Glomerular visceral epithelial cell (primary cell): ENCODE data around the gene AKAP12.

Source experiments
- DNase-seq: peaks from one replicate; pipeline ENCODE4 v3.0.0-alpha.2; 2016; ENCODE audit errors: extremely low spot score

Gene AKAP12, protein sequence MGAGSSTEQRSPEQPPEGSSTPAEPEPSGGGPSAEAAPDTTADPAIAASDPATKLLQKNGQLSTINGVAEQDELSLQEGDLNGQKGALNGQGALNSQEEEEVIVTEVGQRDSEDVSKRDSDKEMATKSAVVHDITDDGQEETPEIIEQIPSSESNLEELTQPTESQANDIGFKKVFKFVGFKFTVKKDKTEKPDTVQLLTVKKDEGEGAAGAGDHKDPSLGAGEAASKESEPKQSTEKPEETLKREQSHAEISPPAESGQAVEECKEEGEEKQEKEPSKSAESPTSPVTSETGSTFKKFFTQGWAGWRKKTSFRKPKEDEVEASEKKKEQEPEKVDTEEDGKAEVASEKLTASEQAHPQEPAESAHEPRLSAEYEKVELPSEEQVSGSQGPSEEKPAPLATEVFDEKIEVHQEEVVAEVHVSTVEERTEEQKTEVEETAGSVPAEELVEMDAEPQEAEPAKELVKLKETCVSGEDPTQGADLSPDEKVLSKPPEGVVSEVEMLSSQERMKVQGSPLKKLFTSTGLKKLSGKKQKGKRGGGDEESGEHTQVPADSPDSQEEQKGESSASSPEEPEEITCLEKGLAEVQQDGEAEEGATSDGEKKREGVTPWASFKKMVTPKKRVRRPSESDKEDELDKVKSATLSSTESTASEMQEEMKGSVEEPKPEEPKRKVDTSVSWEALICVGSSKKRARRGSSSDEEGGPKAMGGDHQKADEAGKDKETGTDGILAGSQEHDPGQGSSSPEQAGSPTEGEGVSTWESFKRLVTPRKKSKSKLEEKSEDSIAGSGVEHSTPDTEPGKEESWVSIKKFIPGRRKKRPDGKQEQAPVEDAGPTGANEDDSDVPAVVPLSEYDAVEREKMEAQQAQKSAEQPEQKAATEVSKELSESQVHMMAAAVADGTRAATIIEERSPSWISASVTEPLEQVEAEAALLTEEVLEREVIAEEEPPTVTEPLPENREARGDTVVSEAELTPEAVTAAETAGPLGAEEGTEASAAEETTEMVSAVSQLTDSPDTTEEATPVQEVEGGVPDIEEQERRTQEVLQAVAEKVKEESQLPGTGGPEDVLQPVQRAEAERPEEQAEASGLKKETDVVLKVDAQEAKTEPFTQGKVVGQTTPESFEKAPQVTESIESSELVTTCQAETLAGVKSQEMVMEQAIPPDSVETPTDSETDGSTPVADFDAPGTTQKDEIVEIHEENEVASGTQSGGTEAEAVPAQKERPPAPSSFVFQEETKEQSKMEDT (N-terminal part only)

DNA sequence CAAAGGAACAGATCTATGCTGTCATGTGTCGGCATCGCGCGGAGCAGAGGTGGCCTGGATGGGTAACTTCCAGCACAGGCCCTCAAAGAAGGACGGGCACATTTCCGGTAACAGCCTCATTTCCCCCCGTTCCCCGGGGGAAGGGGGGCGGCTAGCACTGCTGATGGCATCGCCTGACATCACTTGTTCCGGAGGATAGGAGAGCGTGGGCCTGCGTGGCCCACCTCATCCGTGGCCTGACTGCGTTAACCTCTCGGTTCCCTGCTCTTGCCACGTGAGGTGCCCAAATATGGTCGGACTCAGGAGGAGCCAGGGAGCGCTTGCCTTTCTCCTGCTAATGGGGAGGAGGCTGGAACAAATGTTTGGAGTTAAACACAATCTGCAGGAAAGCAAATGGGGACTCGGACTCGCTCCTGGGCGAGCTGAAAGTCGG, at the start of gene AKAP12:
AKAP12 (plus strand) TSS at position 365 of the 433 bp plus-strand sequence. CDS start 596 bp downstream, outside the sequence.
- no peak for DNase-seq

DNA sequence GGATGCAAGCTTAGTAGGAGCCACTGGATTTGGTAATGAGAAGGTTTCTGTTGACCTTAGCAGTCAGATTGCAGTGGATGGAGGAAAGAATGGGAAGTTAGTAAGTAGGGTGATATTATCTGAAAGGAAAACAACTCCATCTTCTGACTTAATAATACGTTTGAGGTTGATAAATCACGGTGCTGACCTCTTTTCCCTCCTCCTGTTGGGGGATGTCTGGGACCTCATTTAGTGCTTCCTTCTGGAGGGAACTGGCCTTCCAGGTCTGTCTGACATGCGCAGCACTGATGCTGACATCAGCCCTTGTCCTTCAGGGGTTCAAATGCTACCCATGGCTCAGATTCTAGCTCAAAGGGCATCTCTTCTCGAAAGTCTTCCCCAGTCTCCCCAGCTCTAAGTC, 48.2 kb upstream of the AKAP12 start:
- DNase-seq, result no peak

DNA sequence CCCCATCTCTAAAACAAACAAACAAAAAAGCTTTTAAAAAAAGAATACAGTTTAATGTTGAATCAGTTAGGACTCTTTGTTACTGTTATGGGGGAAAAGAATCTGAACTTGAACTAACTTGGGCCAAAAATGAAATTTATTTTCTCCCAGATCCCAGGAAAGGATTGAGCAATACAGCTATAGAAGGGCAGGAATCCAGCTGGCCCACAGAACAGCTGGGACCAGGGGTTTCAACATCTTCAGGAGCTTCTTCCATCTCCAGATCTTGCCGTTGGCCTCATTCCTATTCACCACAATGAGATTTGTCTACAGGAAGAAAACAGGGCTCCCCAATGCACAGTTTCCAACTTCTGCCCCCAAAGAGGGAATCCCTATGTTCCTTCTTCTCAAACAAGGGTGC, 43.2 kb upstream of the AKAP12 start:
- no peak for DNase-seq

GRCh38 chr6:151197556-151197955, 42.2 kb upstream of the AKAP12 start:
- DNase-seq, result no peak

- DNase-seq, result no peak
These were observed 39.8 kb upstream of the AKAP12 start for GRCh38 chr6:151199991-151200390.

DNA sequence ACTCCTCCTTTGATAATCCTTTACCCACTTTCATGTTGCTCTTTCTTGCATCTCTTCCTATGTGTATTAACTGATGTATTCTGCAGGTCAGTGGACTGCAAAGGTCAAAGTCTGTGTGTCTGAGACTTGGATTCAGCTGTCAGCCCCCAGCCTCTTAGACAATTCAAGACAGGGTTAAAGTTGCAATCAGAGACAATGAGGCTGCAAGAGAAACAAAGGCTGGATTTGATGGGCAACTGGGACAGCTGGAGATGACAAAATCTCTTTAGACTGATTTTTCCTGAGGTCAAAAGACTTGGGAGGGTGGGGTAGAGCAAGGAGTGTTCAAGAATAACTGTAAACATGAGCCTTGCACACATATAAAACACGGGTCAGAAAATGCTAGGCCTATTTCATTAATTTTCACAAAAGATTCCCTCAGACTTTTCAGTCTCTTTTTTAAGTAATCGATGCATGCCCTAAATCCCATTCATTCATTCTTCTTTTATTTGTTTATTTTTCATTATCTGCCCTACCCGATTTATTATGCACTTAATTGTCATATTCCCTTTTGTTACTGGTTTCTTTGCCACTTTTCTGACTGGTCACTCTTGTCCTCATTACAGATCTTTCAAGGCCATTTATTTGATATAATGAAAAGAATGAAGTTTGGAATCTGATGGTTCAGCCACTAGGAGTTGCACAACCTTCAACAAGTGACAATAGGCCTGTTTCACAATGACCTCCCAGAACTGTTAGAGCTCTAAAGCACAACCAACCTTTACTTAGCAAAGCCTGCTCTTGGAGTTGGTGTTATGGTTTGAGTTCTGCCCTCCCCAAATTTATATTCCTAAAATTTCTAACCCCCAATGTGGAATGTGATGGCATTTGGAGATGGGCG, 33.8 kb upstream of the AKAP12 start:
- no peak for DNase-seq

DNA sequence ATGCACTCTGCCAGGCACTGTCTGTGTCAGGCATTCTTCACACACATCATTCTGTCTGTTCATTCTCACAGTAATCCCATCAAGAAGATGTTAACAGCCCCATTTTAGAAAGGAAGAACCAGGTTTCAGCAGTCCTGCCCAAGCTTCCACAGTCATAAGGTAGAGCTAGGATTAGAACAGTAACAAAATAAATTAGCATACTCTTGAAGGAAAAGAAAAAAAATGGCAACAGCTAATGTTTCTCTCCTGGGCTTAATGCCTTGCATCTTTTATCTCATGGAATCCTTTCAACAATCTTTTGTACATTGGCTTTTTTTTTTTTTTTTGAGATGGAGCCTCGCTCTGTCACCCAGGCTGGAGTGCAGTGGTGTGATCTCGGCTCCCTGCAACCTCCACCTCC, 32.1 kb upstream of the AKAP12 start:
- DNase-seq, result no peak

DNA sequence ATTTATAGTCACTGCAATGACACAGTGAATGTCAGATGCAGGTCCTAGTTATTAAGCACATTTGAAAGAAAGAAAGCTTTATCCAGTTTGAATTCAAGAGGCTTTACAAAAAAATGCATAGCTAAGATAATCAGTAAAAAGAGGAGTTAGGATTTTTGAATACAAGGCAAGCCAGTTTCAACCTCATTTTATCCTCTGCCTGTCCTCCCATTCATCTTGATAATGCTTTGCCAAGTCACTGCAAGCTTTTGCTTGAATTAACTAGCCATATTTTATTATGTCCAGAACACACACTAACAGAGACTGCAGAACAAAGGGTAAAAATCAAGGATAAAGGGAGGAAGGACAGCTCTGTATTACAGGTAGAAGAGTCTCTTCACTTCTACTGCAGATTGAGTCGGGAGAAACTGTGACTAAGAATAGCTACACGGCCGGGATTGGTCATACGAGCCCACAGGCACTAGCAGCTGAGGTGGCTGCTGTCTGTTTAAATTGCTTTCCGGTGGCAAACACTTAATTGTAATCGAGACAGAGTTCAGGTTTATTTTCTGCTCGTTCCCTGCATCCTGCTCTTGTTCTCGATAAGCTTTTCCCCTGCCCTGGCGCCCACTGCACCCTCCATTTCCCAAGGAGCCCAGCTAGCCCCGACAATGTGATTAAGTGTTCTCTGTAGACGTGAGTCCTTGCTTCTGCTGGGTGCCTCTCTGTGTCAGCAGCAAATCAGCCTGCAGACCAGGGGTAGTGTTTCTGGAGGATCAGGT, 30.5 kb upstream of the AKAP12 start:
- DNase-seq, result peak; percentile 33

GRCh38 chr6:151211075-151211474, 28.7 kb upstream of the AKAP12 start:
- DNase-seq, result no peak

GRCh38 chr6:151213352-151213751, 26.4 kb upstream of the AKAP12 start:
- no peak for DNase-seq

- no peak for DNase-seq
These were observed 23.8 kb upstream of the AKAP12 start for GRCh38 chr6:151215999-151216398.

DNA sequence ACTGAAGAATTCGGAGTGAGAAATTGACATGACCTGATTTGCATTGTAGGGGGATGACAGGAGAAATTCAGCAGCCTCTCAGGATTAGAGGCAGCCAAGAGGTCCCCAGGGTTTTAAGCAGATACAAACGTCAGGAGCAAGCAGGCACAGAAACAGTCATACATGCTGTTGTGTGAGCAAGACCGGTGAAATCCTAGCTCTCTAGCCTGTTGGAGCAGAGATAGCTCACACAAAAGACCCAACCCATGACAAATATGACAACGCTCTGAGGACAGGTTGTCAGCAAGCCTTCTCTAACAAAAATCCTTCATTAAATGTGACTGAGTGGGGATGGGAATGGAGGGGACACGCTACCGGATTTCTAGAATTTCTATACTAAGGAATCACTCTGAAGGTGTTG, 23.0 kb upstream of the AKAP12 start:
- DNase-seq, result no peak

GRCh38 chr6:151219192-151219591, 20.6 kb upstream of the AKAP12 start:
- no peak for DNase-seq

DNA sequence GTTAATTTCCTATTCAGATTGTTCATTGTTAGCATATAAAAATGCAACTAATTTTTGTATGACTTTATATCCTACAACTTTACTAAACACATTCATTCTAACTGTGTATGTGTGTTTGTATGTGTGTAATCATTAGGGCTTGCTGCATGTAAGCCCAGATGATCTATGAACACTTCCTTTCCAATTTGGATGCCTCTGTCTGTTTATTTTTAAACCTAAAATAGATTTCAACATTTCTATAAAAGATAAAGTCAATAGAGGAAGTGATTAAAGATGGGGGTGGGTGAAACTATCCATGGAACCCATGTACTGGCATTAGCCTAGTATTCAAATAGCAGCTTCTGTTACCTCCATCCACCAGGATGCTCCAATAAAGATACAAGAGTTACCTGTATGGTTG, 15.7 kb upstream of the AKAP12 start:
- DNase-seq, result no peak

GRCh38 chr6:151225919-151226318, 13.8 kb upstream of the AKAP12 start:
- DNase-seq, result no peak

DNA sequence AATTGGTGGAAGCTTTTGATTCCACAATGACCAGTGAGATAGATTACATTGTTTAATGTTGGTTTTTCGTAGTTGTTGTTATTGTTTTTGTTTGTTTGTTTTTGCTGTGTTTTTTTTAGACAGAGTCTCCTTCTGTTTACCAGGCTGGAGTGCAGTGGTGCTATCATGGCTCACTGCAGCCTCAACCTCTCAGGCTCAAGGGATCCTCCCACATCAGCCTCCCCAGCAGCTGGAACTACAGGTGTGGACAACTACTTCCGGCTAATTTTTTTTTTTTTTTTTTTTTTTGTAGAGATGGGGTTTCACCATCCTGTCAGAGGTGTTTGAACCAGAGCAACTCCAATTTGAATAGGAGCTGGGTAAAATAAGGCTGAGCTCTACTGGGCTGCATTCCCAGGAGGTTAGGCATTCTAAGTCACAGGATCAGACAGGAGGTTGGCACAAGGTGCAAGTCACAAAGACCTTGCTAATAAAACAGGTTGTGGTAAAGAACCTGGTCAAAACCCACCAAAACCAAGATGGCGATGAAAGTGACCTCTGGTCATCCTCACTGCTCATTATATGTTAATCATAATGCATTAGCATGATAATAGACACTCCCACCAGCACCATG, 10.9 kb upstream of the AKAP12 start:
- no peak for DNase-seq

DNA sequence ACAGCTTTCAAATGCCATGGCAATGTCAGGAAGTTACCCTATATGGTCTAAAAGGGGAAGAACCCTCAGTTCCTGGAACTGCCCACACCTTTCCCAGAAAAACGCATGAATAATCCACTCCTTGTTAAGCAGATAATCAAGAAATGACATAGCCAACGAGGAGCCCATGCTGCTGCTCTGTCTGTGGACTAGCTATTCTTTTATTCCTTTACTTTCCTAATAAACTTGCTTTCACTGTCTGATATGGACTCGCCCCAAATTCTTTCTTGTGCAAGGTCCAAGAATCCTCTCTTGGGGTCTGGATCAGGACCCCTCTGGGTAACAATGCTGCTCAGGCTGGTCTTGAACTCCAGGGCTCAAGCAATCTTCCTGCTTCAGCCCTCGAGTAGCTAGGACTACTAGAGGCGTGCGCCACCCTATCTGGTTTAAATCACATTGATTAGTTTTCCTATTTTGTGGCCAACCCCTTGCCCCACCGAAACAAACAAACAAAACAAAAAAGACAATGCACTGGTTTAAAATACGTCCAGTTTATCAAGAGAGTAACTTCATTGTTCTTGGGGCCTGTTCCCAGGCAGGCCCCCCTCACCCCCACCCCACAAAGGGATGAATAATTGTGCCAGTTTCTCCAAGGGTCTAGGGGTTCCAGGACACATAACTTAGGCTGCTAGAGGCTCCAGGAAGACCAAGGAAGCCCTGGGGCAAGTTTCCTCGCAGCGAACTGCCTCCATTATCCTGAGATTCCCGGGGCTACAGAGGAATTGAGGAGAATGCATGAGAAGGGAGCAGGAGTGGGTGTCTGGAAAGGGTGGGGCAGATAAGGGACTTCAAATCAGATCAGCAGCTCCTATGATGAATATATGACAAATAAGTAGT, 10.1 kb upstream of the AKAP12 start:
- DNase-seq, result no peak

- DNase-seq, result no peak
These were observed 9.5 kb upstream of the AKAP12 start for GRCh38 chr6:151230277-151230577.

GRCh38 chr6:151232899-151233298, 6.9 kb upstream of the AKAP12 start:
- DNase-seq, result no peak
